VCaP (cell line): ENCODE data around the gene PAIP1.
"Not testable (repeated sequence)": the region's sequence is repeated elsewhere in the genome, so short reads cannot be mapped to it uniquely, and the experiment has no call there.

Experiments used
- H3K27ac ChIP-seq: fragments of 450-650 bp; 2 replicates; pipeline ENCODE4 v1.5.1; 2017
- TF ChIP-seq, protein P1 (sequence below): fragments of 450-650 bp; conservative IDR thresholded peaks from 2 replicates; pipeline ENCODE4 v1.5.1; 2017; ENCODE audit warnings: mild to moderate bottlenecking, moderate library complexity

Gene PAIP1, protein sequence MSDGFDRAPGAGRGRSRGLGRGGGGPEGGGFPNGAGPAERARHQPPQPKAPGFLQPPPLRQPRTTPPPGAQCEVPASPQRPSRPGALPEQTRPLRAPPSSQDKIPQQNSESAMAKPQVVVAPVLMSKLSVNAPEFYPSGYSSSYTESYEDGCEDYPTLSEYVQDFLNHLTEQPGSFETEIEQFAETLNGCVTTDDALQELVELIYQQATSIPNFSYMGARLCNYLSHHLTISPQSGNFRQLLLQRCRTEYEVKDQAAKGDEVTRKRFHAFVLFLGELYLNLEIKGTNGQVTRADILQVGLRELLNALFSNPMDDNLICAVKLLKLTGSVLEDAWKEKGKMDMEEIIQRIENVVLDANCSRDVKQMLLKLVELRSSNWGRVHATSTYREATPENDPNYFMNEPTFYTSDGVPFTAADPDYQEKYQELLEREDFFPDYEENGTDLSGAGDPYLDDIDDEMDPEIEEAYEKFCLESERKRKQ

DNA sequence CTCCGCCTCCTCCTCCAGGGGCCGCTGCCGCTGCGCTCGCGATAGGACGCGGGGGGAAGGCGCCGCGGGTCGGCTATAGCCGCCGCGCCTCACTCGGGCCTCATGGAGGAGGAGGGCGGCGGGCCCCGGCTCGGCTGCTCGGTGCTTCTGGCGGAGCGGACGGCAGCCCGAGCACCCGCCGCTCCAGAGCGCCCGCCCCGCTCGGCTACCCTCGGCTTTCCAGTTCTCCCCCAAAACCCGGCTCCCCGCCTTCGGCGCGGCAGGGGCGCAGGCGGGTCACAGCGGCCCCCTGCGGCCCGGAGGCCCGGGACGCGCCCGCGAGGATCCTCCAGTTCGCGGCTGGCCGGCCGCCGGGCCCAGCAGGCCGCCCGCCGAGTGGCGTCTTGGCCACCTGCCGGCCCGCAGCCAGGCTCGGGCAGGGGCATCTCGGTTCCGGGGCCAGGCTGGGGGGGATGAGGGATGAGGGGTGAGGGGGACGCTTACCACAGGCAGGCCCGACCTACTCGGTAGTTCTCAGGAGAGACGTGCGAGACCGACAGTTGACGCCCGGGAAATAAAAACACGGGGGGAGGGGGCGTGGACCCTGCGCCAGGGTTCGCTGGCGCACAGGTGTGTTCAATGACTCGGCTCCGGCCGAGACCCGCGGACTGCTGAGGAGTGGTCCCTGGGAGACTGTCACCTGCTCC lies at the start of gene PAIP1:
Gene PAIP1 (minus strand): TSS at position 221 of the 686 bp plus-strand sequence. CDS start 231 bp downstream, outside the sequence.
- TF ChIP-seq, protein P1, sequence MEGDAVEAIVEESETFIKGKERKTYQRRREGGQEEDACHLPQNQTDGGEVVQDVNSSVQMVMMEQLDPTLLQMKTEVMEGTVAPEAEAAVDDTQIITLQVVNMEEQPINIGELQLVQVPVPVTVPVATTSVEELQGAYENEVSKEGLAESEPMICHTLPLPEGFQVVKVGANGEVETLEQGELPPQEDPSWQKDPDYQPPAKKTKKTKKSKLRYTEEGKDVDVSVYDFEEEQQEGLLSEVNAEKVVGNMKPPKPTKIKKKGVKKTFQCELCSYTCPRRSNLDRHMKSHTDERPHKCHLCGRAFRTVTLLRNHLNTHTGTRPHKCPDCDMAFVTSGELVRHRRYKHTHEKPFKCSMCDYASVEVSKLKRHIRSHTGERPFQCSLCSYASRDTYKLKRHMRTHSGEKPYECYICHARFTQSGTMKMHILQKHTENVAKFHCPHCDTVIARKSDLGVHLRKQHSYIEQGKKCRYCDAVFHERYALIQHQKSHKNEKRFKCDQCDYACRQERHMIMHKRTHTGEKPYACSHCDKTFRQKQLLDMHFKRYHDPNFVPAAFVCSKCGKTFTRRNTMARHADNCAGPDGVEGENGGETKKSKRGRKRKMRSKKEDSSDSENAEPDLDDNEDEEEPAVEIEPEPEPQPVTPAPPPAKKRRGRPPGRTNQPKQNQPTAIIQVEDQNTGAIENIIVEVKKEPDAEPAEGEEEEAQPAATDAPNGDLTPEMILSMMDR = peak; percentile 93
- H3K27ac ChIP-seq = peak within 1 kb of the TSS; percentile 98

DNA sequence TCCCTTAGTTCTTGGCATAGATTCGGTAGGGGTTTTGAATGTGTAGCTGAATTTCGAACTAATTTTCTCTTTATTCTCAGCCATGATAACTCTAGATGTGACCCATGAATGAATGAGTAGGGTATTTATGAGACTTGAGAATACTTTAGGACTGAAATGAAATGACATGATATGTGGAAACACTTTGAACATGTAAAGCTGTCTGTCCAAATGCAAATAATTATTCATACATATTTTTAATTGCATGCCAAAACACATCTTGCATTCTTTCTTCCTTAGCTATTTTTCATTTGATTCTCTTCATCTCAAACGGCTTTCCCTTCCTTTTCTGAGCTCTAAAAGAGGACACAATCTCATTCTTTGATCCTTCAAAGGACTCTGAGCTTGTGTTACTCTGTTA lies 49.5 kb upstream of the PAIP1 start:
- TF ChIP-seq, protein P1 = no peak
- no peak overlapping the region for H3K27ac ChIP-seq

DNA sequence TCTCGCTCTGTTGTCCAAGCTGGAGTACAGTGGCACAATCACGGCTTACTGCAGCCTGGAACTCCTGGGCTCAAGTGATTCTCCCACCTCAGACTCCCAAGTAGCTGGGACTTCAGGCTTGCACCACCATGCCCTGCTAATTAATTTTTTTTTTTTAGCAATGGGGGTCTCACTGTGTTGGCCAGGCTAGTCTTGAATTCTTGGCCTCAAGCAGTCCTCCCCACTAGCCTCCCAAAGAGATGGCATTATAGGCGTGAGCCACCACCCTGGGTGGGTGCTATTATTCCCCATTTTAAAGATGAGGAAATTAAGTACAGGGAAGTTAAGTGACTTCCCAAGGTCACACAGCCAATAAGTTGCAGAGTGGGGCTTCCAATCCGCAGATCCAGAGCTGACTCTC lies 47.8 kb upstream of the PAIP1 start:
- TF ChIP-seq, protein P1 = no peak
- no peak overlapping the region for H3K27ac ChIP-seq

DNA sequence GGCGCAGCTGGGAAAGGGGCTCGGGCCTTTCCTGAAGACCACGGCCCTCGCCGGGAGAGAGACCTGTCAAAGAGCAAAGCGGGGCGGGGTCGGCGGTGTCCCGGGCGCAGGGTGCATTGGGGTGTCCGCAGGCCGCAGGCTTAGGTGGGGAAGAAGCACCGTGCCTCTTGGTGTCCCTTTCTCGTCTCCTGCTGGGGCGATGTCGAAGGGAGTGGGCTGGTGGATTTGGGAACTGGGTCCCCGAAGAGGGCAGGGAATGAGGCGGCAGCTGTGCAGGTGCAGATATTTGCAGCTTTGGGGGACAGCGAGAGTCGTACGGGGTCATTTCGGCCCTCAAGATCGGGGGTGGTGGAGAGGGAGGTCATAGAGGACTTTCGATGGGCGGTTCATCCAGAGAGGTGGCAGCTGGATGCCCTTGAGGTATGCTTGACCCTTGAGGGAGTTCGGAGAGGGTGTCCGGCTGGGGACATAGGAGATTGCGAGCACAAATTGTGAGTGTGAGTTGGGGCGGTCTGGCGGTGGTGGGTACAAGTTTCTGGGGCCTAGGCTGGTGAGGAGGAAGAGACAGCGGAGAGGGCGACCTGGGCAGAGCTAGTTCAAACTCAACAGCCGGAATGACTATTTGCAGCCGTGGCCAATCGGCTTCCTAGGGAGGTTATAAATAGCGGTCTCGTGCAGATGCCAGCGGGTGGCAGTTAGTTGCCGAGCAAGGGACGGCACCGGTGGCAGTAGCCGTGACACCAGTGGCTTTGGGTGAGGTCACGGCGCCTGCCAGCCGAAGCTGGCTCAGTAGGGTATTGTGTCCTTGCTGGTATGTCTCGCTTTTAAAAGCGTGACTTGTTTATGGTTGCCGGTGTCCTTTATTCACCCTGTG lies 46.7 kb upstream of the PAIP1 start:
- peak overlapping the region; percentile 68; the same call in 1 of the 2 replicates for H3K27ac ChIP-seq
- TF ChIP-seq, protein P1 = no peak

DNA sequence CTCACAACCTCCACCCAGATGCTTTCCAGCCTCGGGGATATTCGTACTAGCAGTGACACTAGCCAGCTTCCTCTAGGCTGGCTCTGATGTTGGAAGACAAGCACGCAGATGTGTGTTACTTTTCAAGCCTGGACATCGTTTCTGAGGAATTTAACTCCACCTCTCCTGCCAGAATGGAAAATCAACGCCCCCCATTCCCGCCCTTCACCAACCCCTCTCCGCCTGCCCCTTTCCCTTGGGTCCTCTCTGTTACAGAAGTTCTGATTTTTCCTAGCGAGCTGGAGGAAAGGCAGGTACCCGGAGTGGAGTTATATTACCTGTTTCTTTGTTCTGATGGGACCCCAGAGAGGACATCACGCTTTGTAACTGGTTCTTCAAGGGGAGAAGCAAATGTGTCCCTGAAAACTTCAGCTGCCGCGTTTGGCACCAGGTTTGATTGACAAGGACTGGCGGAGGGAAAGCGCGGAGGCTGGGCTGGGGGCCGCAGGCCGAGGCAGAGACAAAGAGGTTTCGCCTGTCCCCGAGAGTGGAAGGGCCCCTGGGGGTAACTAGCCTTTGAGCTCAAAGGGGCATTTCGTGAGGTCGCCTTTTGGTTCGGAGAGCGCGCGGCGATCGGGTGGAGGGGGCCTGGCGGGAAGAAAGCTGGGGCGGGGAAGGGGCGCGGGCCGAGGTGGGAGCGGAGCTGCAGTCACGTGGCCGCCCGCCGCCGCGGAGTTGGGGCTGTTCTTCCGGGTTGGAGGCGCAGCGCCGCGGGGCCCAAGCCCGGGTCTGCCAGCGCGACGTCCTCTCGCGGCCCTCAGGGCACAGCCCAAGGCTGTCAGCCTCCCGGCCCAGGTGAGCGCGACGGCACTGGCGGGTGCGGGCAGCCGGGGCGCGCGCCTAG lies 45.8 kb upstream of the PAIP1 start, which contains the start of gene NNT:
Gene NNT (plus strand): TSS at position 720 of the 883 bp plus-strand sequence. CDS start 6,016 bp downstream, outside the sequence.
- TF ChIP-seq, protein P1 = no peak
- peak within 1 kb of the TSS; percentile 68; the same call in 1 of the 2 replicates for H3K27ac ChIP-seq

DNA sequence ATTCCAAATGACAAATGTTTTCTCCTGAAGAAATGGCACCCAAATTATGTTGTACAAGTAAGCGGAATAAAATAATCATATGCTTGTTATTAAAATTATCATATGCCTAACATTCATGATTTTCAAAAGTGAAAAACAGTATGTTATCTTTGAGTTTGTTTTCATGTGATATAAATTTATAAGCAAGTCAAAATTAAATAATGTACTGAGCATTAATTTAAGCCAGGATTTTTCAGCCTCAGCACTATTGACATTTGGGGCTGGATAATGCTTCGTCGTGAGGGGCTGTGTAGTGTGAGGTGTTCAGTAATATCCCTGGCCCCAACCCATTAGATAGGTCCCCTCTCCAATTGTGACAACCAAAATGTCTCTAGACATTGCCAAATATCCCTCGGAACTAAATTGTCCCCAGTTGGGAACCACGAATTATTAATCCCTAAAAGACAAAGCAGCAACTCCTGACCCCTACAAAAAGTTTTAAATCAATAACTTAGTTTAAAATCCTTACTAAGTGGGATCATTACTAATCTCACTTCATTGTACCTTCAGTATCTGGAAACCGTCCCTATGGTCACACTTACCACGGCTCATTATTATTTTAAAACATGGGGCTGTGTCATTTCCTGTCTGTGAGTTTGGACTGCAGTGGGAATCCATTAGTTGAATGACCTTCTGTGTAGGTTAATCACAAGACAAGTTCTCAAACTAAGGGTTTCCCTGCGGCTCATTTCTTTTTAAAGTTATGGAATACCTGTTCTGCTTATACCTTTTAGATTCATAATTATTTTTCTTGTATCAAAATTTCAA lies 44.8 kb upstream of the PAIP1 start:
- TF ChIP-seq, protein P1 = no peak
- peak overlapping the region; percentile 68; the same call in 1 of the 2 replicates for H3K27ac ChIP-seq

DNA sequence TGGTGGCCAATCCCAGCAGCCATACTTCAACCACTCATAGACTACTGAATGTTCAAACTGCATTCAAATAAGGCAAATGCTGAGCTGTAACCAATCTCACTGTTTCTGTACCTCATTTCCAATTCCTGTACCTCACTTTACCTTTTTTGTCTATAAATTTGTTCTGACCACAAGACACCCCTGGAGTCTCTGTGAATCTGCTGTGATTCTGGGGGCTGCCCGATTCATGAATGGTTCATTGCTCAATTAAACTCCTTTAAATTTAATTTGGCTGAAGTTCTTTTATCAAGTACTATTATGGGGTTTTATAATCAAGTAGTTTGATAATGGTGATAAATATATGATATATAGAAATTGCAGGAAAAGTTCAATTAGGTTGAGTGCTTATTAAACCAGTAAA lies 42.0 kb upstream of the PAIP1 start:
- not testable (repeated sequence) for H3K27ac ChIP-seq
